NT2/D1 (cell line): ENCODE results near the gene FXYD3.

ENCODE experiments used
- DNase-seq: peaks from one replicate; pipeline ENCODE4 v3.0.0-alpha.2; 2011; ENCODE audit warnings: low read depth, low spot score
- H3K27me3 ChIP-seq: 2 replicates; pipeline ENCODE4 v1.6.0; 2011; ENCODE audit warnings: mild to moderate bottlenecking; ENCODE audit not compliant: insufficient read length, insufficient read depth
- H3K36me3 ChIP-seq: 2 replicates; pipeline ENCODE4 v1.6.1; 2011; ENCODE audit warnings: mild to moderate bottlenecking, low read length, mixed read lengths; ENCODE audit not compliant: insufficient read depth, insufficient read length
- H3K4me1 ChIP-seq: 2 replicates; pipeline ENCODE4 v1.5.1; 2011; ENCODE audit not compliant: insufficient read depth, insufficient read length
- H3K4me3 ChIP-seq: 2 replicates; pipeline ENCODE4 v1.5.1; 2011; ENCODE audit warnings: low read depth; ENCODE audit not compliant: insufficient read length
- H3K9ac ChIP-seq: 2 replicates; pipeline ENCODE4 v1.6.0; 2011; ENCODE audit warnings: low read depth; ENCODE audit not compliant: insufficient read length
- H3K9me3 ChIP-seq: 2 replicates; pipeline ENCODE4 v1.5.1; 2011; ENCODE audit warnings: mild to moderate bottlenecking, low read length; ENCODE audit not compliant: insufficient read depth
- SUZ12 ChIP-seq: IDR thresholded peaks from 2 replicates; pipeline ENCODE4 v1.6.1; 2011; ENCODE audit not compliant: insufficient read length, insufficient read depth; ENCODE audit errors: extremely low read depth
- YY1 ChIP-seq: IDR thresholded peaks from 2 replicates; pipeline ENCODE4 v1.6.1; 2011; ENCODE audit not compliant: insufficient read length, insufficient read depth
- ZNF274 ChIP-seq: IDR thresholded peaks from 2 replicates; pipeline ENCODE4 v1.6.1; 2011; ENCODE audit warnings: mild to moderate bottlenecking, low read depth, low read length

The FXYD3 gene

DNA sequence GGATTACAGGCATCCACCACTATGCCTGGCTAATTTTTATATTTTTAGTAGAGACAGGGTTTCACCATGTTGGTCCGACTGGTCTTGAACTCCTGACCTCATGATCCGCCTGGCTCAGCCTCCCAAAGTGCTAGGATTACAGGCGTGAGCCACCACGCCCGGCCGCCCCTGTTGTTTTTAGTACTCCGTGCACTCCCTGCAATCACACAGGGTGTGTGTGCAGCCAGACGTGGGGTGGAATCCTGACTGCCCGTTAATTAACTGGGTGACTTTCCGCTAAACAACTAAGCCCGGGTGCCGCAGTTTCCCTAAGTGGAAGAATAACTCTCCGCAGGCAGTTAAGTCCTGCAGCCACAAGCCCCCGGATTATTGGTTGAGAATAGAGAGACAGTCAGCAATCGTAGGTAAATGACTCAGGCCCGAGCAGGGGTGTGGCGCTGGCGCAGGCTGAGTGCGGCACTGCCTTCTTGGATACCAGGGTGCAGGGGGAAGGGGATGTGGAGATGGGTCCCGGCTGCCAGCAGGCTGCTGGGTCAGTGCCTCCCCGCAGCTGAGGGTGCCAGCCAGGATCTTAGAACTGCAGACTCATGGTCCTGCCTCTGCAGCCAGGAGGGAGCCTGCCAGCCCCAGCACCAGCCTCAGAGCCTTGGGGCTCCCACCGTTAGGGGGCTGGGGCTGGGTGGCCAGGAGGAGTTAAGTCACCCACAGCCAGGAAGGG lies 6.1 kb upstream of the FXYD3 start:
- Histone ChIP-seq H3K9me3 (peaks cover 5% of the 10 kb centered on the region; the same call in 1 of the 2 replicates), H3K27me3 (no peaks in the 10 kb centered on the region), H3K4me1 (no peaks in the 10 kb centered on the region), H3K9ac (no peak overlapping the region), H3K36me3 (no peaks in the 10 kb centered on the region), H3K4me3 (no peak overlapping the region)
- TF ChIP-seq ZNF274 (no peak), YY1 (no peak), SUZ12 (no peak)
- DNase-seq = no peak

DNA sequence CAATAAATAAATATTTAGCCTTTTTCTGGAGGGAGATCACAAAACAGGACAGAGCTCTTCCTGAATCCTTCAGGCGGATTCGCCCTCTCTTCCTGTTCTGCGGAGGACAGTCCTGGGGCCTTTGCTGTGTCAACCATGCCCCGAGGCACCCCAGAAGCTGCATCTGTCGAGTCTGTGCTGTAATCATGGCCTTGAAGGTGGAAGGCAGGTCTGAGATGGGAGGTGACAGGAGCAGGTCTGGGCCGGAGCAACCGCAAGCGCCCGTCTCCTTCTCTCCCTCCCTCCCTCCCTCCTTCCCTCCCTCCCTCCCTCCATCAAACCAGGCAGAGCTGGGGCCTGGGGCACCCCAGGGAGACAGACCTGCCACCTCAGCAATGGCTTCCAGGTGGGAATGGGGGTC lies 4.6 kb upstream of the FXYD3 start:
- H3K4me1 ChIP-seq = no peaks in the 10 kb centered on the region
- no peaks in the 10 kb centered on the region for H3K27me3 ChIP-seq
- H3K9me3 ChIP-seq = 0 out of 2 replicates have a peak, but pooled peaks cover under 1% of the 10 kb centered on the region
- no peak overlapping the region for H3K9ac ChIP-seq
- no peak for DNase-seq
- TF ChIP-seq SUZ12 (no peak), ZNF274 (no peak), YY1 (no peak)
- H3K36me3 ChIP-seq = no peaks in the 10 kb centered on the region
- H3K4me3 ChIP-seq = no peak overlapping the region

DNA sequence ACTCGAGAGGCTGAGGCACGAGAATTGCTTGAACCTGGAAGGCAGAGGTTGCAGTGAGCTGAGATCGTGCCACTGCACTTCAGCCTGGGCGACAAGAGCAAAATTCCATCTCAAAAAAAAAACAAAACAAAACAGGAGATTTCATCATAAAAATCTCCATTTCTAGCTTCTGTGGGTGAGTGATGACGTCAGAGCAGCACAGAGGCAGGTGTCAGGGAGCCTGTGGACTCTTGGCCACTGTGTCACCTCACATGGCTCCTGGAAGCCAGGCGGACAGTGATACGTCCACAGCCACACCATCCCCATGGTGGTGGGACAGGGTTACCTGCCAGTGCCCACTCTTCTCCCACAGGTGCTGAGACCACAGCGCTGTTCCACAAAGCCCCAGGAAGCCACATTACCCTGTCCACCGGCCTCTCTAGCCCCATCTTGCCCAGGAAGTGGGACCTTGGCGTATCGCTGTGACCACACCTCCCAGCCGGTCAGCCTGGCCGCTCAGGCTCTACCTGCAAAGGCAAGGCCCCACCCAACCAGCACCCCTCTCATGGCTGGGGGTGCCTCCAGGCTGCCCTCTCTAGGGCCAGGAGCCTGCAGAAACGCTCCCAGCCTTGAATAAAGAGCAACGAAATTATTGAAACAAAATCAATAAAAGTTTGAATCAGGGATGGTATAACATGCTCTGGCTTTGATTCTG lies 2.5 kb upstream of the FXYD3 start:
- TF ChIP-seq ZNF274 (no peak), YY1 (no peak), SUZ12 (no peak)
- H3K9ac ChIP-seq = no peak overlapping the region
- H3K27me3 ChIP-seq = no peaks in the 10 kb centered on the region
- no peaks in the 10 kb centered on the region for H3K36me3 ChIP-seq
- H3K9me3 ChIP-seq = no peaks in the 10 kb centered on the region
- DNase-seq = no peak
- no peaks in the 10 kb centered on the region for H3K4me1 ChIP-seq
- H3K4me3 ChIP-seq = no peak overlapping the region

DNA sequence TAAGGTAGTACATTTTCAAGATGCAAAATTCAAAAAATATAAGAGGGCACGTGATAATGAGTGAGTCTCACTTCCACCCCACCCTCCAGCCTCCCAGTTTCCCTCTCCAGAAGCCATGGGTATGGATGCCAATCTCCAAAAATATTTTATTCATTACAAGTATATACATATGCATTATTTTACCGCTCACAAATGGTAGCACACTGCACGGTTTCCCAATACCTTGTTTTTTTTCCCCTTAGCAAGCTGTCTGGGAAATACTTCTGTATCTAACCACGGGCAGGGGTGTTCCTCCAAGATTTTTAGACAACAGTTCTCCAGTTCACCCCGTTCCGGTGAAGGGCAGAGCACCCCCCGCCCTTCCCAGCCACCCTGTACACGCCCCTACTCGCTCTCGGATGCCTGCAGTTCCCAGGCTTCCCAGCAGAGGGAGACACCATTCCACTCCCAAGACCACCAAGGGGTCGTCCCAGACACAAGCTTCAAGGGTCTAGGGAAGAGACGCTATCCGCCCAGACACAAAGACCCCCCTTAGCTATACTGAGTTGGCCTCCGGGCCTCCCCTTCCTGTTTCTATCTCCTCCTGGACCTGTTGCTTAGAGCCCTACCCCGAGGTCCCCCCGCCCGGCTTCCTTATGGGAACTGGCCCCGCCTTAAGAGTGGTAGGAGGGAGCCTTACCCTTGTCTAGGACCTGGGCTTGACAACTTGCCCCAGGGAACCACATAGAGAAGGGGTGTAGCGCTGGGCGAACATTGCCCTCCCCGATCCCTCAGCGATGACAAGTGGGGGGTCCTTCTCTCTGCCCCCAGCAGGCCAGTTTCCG lies 1.1 kb upstream of the FXYD3 start:
- no peaks in the 10 kb centered on the region for H3K9me3 ChIP-seq
- H3K9ac ChIP-seq = peak overlapping the region; percentile 67
- TF ChIP-seq YY1 (no peak), ZNF274 (no peak), SUZ12 (no peak)
- H3K4me3 ChIP-seq = no peak overlapping the region
- H3K36me3 ChIP-seq = no peaks in the 10 kb centered on the region
- H3K27me3 ChIP-seq = no peaks in the 10 kb centered on the region
- peak; percentile 73 for DNase-seq
- H3K4me1 ChIP-seq = peaks cover 5% of the 10 kb centered on the region

DNA sequence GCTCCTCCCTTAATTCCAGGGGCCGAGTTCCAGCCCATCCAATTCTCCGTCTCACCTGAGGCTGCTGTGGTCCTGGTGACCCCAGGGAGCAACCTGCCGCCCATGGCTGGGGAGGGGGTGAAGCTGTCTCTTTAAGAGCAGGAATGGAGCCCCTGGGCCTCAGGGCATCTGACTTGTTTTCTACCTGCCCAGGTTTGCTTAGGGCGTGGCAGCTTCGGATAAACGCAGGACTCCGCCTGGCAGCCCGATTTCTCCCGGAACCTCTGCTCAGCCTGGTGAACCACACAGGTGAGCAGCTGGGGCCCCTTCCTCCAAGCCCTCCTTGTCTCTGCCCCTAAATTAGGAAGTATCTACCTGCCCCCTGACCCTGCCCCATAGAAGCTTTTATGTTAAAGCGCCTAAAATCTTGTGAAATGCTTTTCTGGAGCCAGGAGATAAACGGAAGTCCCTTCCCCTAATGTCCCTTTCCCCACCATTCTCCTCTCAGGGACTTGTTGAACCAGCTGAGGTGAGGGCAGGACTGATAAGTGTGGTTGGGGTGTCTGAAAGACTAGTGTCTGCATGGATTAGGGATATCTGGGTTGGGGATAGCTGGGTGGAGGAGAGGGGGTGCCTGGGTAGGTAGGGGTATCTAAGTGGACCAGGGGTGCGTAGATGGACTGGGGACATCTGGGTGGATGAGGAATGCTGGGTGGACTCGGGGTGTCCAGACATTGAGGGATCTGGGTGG lies 614 bp downstream of the FXYD3 start:
- Histone ChIP-seq H3K4me1 (peaks cover 5% of the 10 kb centered on the region), H3K4me3 (no peak overlapping the region), H3K36me3 (no peaks in the 10 kb centered on the region), H3K27me3 (no peaks in the 10 kb centered on the region), H3K9me3 (no peaks in the 10 kb centered on the region), H3K9ac (no peak overlapping the region)
- TF ChIP-seq ZNF274 (no peak), YY1 (no peak), SUZ12 (no peak)
- no peak for DNase-seq

DNA sequence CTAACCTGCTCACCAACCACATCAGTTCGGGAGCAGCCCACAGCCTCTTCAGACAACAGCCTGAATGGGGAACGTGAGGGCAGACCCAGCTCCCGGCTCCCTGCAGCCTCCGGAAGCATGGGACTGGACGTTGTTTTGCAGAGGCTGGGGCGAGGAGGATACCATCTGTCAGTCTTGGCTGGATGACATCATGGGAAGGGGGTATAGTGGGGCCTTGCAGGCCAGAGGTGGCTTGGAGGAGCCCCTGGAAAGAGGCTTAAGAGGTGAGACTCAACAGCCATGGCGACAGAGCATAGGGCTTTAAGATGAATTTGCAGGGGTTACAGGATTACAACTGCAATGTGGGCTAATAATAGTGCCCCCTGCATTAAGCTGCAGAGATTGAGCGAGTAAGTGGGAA lies 1.5 kb downstream of the FXYD3 start:
- no peaks in the 10 kb centered on the region for H3K27me3 ChIP-seq
- H3K9ac ChIP-seq = no peak overlapping the region
- TF ChIP-seq YY1 (no peak), SUZ12 (no peak), ZNF274 (no peak)
- H3K4me1 ChIP-seq = peaks cover 5% of the 10 kb centered on the region
- H3K9me3 ChIP-seq = no peaks in the 10 kb centered on the region
- H3K36me3 ChIP-seq = no peaks in the 10 kb centered on the region
- DNase-seq = no peak
- no peak overlapping the region for H3K4me3 ChIP-seq
